HepG2 (cell line): Measurements from ENCODE around the gene IL17C. TPM values are rescaled to one million over a fixed set of nuclear protein-coding genes. Genes with fewer than 3 reads are reported as not detected.
A peak's percentile ranks its signal among the peaks of the same experiment; 100 is the strongest.

ENCODE experiments used
- ATF2 ChIP-seq: sonication (generic); formaldehyde crosslinking; IDR thresholded peaks from 2 replicates; pipeline ENCODE4 v1.4.0; 2020; ENCODE audit warnings: missing genetic modification reagents
- BCL6 ChIP-seq: IDR thresholded peaks from 2 replicates; pipeline ENCODE4 v1.6.1; 2016; ENCODE audit warnings: missing genetic modification reagents, missing compliant biosample characterization
- CREM ChIP-seq, 2 experiments: sonication (generic) in 1 of 2; formaldehyde crosslinking in 1 of 2; IDR thresholded peaks; 2 replicates each; pipeline versions ENCODE4 v1.4.0 to v1.6.1; 2016 to 2020; ENCODE audit warnings: antibody characterized with exemption in 1 of 2, mild to moderate bottlenecking in 1 of 2, missing genetic modification reagents in 1 of 2
- FOXO4 ChIP-seq: sonication (generic); formaldehyde crosslinking; conservative IDR thresholded peaks from 2 replicates; pipeline ENCODE4 v1.8.1; 2023; ENCODE audit warnings: missing genetic modification reagents
- GFI1 ChIP-seq: sonication (generic); formaldehyde crosslinking; IDR thresholded peaks from 2 replicates; pipeline ENCODE4 v1.5.0; 2020; ENCODE audit warnings: missing genetic modification reagents, mild to moderate bottlenecking, borderline replicate concordance
- KLF13 ChIP-seq: sonication (generic); formaldehyde crosslinking; IDR thresholded peaks from 2 replicates; pipeline ENCODE4 v1.4.0; 2020; ENCODE audit warnings: mild to moderate bottlenecking, missing genetic modification reagents
- MZF1 ChIP-seq: sonication (generic); formaldehyde crosslinking; IDR thresholded peaks from 2 replicates; pipeline ENCODE4 v1.8.1; 2023; ENCODE audit warnings: mild to moderate bottlenecking, missing genetic modification reagents, borderline replicate concordance
- NR0B2 ChIP-seq: sonication (generic); formaldehyde crosslinking; IDR thresholded peaks from 2 replicates; pipeline ENCODE4 v1.4.0; 2020; ENCODE audit warnings: mild to moderate bottlenecking, missing genetic modification reagents
- PAX8 ChIP-seq: sonication (generic); formaldehyde crosslinking; IDR thresholded peaks from 2 replicates; pipeline ENCODE4 v1.8.0; 2022; ENCODE audit warnings: mild to moderate bottlenecking, missing genetic modification reagents, borderline replicate concordance
- POLR2A ChIP-seq, 2 experiments: IDR thresholded peaks; 2 replicates each; pipeline ENCODE4 v1.6.1; 2011; ENCODE audit warnings: low read depth in 2 of 2, low read length in 2 of 2, mild to moderate bottlenecking in 1 of 2, moderate library complexity in 1 of 2; ENCODE audit not compliant: insufficient read depth in 1 of 2
- RAD21 ChIP-seq: fragments of 450-650 bp; formaldehyde crosslinking; IDR thresholded peaks from 2 replicates; pipeline ENCODE4 v1.5.0; 2020; ENCODE audit warnings: mild to moderate bottlenecking
- SATB2 ChIP-seq: sonication (generic); formaldehyde crosslinking; IDR thresholded peaks from 2 replicates; pipeline ENCODE4 v1.5.0; 2020; ENCODE audit warnings: missing genetic modification reagents
- SKI ChIP-seq: fragments of 450-650 bp; IDR thresholded peaks from one replicate; pipeline ENCODE4 v1.6.1; 2018; ENCODE audit warnings: mild to moderate bottlenecking; ENCODE audit not compliant: partially characterized antibody
- ZBTB1 ChIP-seq: sonication (generic); formaldehyde crosslinking; IDR thresholded peaks from 2 replicates; pipeline ENCODE4 v1.4.0; 2020; ENCODE audit warnings: missing genetic modification reagents, borderline replicate concordance
- ZHX2 ChIP-seq, 2 experiments: sonication (generic) in 1 of 2; formaldehyde crosslinking in 1 of 2; IDR thresholded peaks; 2 replicates each; pipeline versions ENCODE4 v1.6.1 to v1.9.0; 2014 to 2022; ENCODE audit warnings: antibody characterized with exemption in 1 of 2, borderline replicate concordance in 1 of 2, inconsistent platforms in 1 of 2, low read depth in 1 of 2, missing genetic modification reagents in 1 of 2
- ZNF280B ChIP-seq: sonication (generic); formaldehyde crosslinking; IDR thresholded peaks from 2 replicates; pipeline ENCODE4 v1.5.0; 2020; ENCODE audit warnings: missing genetic modification reagents, mild to moderate bottlenecking, borderline replicate concordance
- ZSCAN21 ChIP-seq: sonication (generic); formaldehyde crosslinking; IDR thresholded peaks from 2 replicates; pipeline ENCODE4 v1.8.0; 2022; ENCODE audit warnings: mild to moderate bottlenecking, missing genetic modification reagents, moderate library complexity, borderline replicate concordance
- polyA plus RNA-seq, 8 experiments: library from polyadenylated mRNA; depleted of rRNA in 3 of 8; stranded (reverse) in 7 of 8; unstranded in 1 of 8; fragments of >200 nt; fragmentation: Illumina TruSeq in 4 of 8; extraction: Trizol in 4 of 8; gene quantifications; 2 replicates each; pipeline versions ENCODE4 v1.2.1 to v1.2.3, GENCODE V29; 2011 to 2016; ENCODE audit warnings: low read depth in 4 of 8, missing spikeins in 1 of 8, mixed read lengths in 1 of 8; ENCODE audit not compliant: insufficient read depth in 1 of 8
- total RNA-seq, 5 experiments: library from RNA; depleted of rRNA; stranded (reverse); fragments of >200 nt; fragmentation: Illumina TruSeq; extraction: Trizol; gene quantifications; 2 replicates each; pipeline ENCODE4 v1.2.3, GENCODE V29; 2016; ENCODE audit warnings: low read depth in 1 of 5

The IL17C gene
- total and polyA plus RNA-seq, 2 of the 13 experiments (the other 11 are each of a cell fraction or from before 2014, with no cell fraction given): not detected

GRCh38 chr16:88662843-88663606 lies 24.7 kb downstream of the IL17C start, which contains the start of gene MVD (continued):
- TF ChIP-seq ZHX2 (IDR thresholded peaks at IDR 0.05; ENCODE audit: low read depth) (peak; percentile 61; the same call in 1 of the 2 replicates), ZHX2 (CRISPR knock-in tag; IDR thresholded peaks at IDR 0.05; ENCODE audit: borderline replicate concordance) (no peak), RAD21 (peak; percentile 56), ATF2 (CRISPR knock-in tag) (peak; percentile 78), MZF1 (no peak), ZNF280B (CRISPR knock-in tag) (no peak), SKI (peak; percentile 67), PAX8 (CRISPR knock-in tag) (peak; percentile 70; the same call in 1 of the 2 replicates), SATB2 (CRISPR knock-in tag) (peak; percentile 47; the same call in 1 of the 2 replicates), ZBTB1 (CRISPR knock-in tag) (peak; percentile 21; the same call in 1 of the 2 replicates), KLF13 (CRISPR knock-in tag) (no peak; the same call in 1 of the 2 replicates), POLR2A (IDR thresholded peaks at IDR 0.05; ENCODE audit: insufficient read depth in 1 of 2, low read depth in 2 of 2, low read length in 2 of 2) (peak; percentile 97 to 98), BCL6 (peak; percentile 15; the same call in 1 of the 2 replicates), ZSCAN21 (peak; percentile 97), CREM (IDR thresholded peaks at IDR 0.05) (peak; percentile 91), CREM (CRISPR knock-in tag; IDR thresholded peaks at IDR 0.05) (peak; percentile 50; the same call in 1 of the 2 replicates), FOXO4 (no peak), NR0B2 (CRISPR knock-in tag) (peak; percentile 5), GFI1 (CRISPR knock-in tag) (peak; percentile 84; the same call in 1 of the 2 replicates)
